ENCODE measurements around the gene SIGLEC11.
"Not testable (repeated sequence)": the region's sequence is repeated elsewhere in the genome, so short reads cannot be mapped to it uniquely, and the experiment has no call there.

The SIGLEC11 gene, protein sequence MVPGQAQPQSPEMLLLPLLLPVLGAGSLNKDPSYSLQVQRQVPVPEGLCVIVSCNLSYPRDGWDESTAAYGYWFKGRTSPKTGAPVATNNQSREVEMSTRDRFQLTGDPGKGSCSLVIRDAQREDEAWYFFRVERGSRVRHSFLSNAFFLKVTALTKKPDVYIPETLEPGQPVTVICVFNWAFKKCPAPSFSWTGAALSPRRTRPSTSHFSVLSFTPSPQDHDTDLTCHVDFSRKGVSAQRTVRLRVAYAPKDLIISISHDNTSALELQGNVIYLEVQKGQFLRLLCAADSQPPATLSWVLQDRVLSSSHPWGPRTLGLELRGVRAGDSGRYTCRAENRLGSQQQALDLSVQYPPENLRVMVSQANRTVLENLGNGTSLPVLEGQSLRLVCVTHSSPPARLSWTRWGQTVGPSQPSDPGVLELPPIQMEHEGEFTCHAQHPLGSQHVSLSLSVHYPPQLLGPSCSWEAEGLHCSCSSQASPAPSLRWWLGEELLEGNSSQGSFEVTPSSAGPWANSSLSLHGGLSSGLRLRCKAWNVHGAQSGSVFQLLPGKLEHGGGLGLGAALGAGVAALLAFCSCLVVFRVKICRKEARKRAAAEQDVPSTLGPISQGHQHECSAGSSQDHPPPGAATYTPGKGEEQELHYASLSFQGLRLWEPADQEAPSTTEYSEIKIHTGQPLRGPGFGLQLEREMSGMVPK

DNA sequence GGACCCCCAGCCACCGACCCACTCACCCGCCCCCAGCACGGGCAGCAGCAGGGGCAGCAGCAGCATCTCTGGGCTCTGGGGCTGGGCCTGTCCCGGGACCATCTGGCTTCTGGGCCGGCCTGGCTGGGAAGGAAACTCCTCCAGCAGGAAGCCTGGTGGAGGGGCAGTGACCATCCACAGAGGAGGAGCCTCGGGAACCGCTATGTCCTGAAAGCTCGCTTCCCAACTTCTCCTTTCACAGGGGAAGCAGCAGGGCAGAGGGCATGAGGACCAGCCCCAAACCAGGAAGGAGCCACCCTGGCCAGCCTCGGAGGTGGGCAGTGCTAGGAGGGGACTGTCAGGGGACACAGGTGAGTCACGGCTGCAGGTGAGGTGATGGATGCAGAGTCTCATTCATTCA lies at the start of gene SIGLEC11:
Gene SIGLEC11, minus strand, starts transcription at position 193 of the 400 bp plus-strand sequence. Its CDS starts 91 bp downstream, at position 102.
- H3K27ac ChIP-seq, result not testable (repeated sequence)

DNA sequence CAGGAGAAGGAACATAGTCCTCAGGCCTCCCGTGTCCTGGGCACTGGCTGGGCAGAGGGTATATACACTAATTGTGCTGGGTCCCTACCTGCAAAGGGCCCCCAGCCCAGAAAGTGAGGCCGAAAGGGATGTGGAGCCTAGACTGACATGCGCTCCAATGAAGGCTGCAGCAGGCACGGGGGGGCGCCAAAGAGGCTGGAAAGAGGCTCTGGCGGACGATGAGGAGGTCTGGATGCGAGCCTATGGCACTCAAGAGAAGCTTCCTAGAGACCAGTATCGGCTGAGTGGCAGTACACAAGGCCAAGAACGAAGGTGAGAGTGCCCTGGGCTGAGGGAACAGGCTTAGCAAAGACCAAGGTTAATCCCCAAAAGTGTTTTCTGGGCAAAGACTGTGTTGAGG lies 47.6 kb upstream of the SIGLEC11 start:
- H3K27ac ChIP-seq, result peak overlapping the region; percentile 37
- no peak for TF ChIP-seq ZFX (IDR thresholded peaks at IDR 0.05; ENCODE audit: borderline replicate concordance)
- TF ChIP-seq, protein P1, sequence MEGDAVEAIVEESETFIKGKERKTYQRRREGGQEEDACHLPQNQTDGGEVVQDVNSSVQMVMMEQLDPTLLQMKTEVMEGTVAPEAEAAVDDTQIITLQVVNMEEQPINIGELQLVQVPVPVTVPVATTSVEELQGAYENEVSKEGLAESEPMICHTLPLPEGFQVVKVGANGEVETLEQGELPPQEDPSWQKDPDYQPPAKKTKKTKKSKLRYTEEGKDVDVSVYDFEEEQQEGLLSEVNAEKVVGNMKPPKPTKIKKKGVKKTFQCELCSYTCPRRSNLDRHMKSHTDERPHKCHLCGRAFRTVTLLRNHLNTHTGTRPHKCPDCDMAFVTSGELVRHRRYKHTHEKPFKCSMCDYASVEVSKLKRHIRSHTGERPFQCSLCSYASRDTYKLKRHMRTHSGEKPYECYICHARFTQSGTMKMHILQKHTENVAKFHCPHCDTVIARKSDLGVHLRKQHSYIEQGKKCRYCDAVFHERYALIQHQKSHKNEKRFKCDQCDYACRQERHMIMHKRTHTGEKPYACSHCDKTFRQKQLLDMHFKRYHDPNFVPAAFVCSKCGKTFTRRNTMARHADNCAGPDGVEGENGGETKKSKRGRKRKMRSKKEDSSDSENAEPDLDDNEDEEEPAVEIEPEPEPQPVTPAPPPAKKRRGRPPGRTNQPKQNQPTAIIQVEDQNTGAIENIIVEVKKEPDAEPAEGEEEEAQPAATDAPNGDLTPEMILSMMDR (IDR thresholded peaks at IDR 0.05), result peak; percentile 69

DNA sequence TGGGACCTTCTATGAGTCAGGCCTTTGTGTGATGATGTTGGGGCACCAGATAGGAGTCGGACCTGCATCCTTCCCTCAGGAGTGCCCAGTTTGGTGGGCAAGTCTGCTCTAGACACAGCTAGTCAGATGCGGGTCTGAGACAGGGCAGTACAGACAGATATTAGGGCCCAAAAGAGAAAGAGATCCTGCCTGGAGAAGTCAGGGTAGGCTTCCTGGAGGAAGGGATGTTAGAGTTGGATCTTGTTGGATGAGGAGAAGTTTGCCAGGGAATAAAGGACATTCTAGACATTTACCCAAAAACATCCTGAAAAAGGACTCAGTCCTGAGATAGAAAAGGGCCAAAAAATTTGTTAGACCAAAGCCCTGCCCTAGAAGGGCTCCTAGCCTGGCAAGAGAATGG lies 47.0 kb upstream of the SIGLEC11 start:
- TF ChIP-seq ZFX (IDR thresholded peaks at IDR 0.05; ENCODE audit: borderline replicate concordance), result no peak
- TF ChIP-seq, protein P1 (IDR thresholded peaks at IDR 0.05), result no peak
- peak overlapping the region; percentile 37 for H3K27ac ChIP-seq

DNA sequence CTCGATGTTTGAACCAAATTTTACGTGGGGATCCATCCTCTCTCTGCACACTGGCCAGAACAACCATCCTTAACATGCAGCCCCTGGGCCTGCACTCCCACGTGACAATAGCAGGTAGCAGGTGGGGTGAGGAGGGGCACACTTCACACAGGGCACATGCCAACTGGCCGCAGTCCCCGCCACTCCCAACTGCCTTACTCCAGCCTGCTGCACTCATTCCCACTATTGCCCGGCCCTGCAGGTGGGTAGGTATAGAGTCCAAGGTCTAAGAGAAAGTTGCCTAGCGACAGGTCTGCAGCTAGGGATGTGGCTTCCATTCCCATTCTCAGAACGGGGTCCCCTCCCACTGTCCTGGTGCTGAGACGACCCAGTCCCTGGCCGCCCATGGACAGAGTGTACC lies 46.2 kb upstream of the SIGLEC11 start:
- TF ChIP-seq, protein P1 (IDR thresholded peaks at IDR 0.05), result no peak
- TF ChIP-seq ZFX (IDR thresholded peaks at IDR 0.05; ENCODE audit: borderline replicate concordance), result no peak
- no peak overlapping the region for H3K27ac ChIP-seq

DNA sequence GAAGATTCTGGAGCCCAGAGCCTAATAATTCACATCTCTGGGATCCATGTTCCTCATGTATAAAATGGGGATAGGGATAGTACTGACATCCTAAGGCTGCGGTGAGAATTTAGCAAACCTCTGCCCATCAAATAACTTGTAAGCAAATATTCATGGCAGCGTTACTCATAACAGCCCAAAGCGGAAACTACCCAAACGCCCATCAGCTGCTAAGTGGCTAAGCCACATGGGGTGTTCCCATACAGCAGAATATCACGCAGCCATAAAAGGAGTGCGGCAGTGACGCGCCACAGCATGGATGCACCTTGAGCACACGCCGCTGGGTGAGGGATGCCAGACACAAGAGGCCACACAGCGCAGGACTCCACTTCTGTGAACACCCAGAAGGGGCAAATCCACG lies 44.5 kb upstream of the SIGLEC11 start:
- H3K27ac ChIP-seq, result no peak overlapping the region
- TF ChIP-seq ZFX (IDR thresholded peaks at IDR 0.05; ENCODE audit: borderline replicate concordance), result no peak
- TF ChIP-seq, protein P1 (IDR thresholded peaks at IDR 0.05), result no peak

DNA sequence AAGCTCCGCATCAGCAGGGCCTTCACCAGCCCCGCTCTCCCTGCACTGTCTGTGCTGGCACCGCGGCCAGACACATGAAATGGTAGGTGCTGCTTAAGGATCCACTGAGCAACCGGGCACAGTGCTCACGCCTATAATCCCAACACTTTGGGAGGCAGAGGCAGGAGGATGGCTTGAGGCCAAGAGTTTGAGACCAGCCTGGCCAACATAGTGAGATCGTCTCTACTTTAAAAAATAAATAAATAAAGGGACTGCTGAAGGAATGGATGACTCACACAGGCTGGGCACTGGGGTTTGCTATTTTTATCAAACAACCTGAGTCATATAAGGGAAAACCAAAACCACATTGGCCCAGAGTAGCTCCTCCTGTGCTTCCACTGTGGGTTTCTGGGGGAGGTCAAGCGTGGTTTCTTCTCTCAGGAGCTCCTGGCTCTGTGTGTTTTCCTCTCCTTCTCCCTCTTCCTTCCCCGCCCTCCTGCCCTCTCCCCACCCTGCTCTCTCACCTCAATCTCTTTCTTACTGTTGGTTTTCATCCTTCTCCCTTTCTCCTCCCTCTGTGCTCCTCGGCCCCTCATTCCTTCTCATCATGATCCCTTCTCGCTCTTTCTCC lies 42.9 kb upstream of the SIGLEC11 start:
- TF ChIP-seq, protein P1 (IDR thresholded peaks at IDR 0.05), result no peak
- no peak for TF ChIP-seq ZFX (IDR thresholded peaks at IDR 0.05; ENCODE audit: borderline replicate concordance)
- no peak overlapping the region for H3K27ac ChIP-seq

DNA sequence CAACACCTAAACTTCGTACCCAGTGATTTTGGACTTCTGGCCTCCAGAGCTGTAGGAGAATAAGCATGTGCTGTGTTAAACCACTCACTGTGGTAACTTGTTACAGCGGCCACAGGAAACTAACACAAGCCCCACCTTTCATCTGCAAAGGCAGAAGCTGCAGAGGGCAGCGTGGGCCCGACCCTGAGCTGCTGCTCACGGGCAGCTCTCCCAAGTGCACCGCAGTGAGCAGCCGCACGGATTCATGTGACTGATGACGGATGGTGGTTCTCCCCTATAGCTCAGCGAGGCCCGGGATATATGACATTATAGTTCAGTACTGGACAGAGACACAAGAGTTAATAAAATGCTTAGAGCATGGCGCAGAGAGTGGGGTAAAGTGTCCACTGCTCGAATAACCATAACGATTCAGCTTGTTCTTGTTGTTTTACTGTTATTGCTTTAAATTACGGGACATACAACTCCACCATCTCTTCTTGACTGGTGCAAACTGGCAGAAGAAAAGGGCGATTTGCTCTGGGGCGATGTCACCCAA lies 42.3 kb upstream of the SIGLEC11 start:
- no peak overlapping the region for H3K27ac ChIP-seq
- TF ChIP-seq, protein P1 (IDR thresholded peaks at IDR 0.05), result no peak
- TF ChIP-seq ZFX (IDR thresholded peaks at IDR 0.05; ENCODE audit: borderline replicate concordance), result no peak
